ENCODE measurements around the gene COBL.

DNA sequence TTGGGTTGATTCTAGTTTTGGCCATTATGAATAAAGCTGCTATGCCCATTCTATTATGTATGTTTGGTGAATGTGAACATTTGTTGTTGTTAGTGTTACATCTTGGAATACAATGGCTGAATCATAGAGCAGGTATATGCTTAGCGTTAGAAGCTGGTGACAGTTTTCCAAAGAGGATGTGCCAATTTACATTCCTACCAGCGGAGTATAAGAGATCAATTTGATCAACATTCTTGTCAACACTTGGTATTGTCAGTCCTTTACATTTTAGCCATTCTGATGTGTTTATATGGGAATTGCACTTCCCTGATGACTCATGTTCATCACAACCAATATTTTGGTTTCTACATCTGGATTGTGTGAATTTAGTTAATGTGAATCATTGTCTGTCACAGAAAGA, 37.8 kb upstream of the COBL start:
- TF ChIP-seq POLR2A (IDR thresholded peaks at IDR 0.05): no peak
- TF ChIP-seq, protein P1, sequence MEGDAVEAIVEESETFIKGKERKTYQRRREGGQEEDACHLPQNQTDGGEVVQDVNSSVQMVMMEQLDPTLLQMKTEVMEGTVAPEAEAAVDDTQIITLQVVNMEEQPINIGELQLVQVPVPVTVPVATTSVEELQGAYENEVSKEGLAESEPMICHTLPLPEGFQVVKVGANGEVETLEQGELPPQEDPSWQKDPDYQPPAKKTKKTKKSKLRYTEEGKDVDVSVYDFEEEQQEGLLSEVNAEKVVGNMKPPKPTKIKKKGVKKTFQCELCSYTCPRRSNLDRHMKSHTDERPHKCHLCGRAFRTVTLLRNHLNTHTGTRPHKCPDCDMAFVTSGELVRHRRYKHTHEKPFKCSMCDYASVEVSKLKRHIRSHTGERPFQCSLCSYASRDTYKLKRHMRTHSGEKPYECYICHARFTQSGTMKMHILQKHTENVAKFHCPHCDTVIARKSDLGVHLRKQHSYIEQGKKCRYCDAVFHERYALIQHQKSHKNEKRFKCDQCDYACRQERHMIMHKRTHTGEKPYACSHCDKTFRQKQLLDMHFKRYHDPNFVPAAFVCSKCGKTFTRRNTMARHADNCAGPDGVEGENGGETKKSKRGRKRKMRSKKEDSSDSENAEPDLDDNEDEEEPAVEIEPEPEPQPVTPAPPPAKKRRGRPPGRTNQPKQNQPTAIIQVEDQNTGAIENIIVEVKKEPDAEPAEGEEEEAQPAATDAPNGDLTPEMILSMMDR (IDR thresholded peaks at IDR 0.05): no peak

All from uterus (tissue), 2 donors.